ENCODE results near the gene GYS1. TPM values are rescaled to one million over a fixed set of nuclear protein-coding genes. Genes with fewer than 3 reads are reported as not detected.

GYS1 gene
- total and polyA plus RNA-seq, 10 of the 15 experiments (the other 5 are each of a cell fraction or from before 2014, with no cell fraction given): 3.7 to 62.0 (median 37.3) TPM

- no peak for TF ChIP-seq NKRF (conservative IDR thresholded peaks at IDR 0.05)
- no peak for TF ChIP-seq SIX5 (IDR thresholded peaks at IDR 0.05; ENCODE audit: low read depth, low read length, severe bottlenecking)
- TF ChIP-seq NFYA (IDR thresholded peaks at IDR 0.05; ENCODE audit: borderline replicate concordance, low read depth, low read length): no peak
- no peak for TF ChIP-seq MXI1 (IDR thresholded peaks at IDR 0.05; ENCODE audit: low read depth, low read length)
- no peak for TF ChIP-seq SUZ12 (IDR thresholded peaks at IDR 0.05; ENCODE audit: unreplicated experiment)
- TF ChIP-seq ZNF687 (IDR thresholded peaks at IDR 0.05): no peak
- TF ChIP-seq HDAC6 (IDR thresholded peaks at IDR 0.05; ENCODE audit: unreplicated experiment): no peak
Observed at GRCh38 chr19:49004133-49004532, 11.0 kb upstream of the GYS1 start (continued).

Data from GM12878 (cell line).